ENCODE results near the gene TMEM129.

Gene TMEM129

GRCh38 chr4:1752284-1753041 is 31.3 kb upstream of the TMEM129 start:
- Histone ChIP-seq H3K4me1 (ENCODE audit: insufficient read depth, low read length) (peaks cover 13% of the 10 kb centered on the region), H3K36me3 (ENCODE audit: insufficient read depth, low read length) (no peaks in the 10 kb centered on the region), H3K9ac (ENCODE audit: low read depth, low read length) (no peak overlapping the region), H3K9me3 (ENCODE audit: control insufficient read depth, insufficient read depth, low read length) (no peaks in the 10 kb centered on the region)

GRCh38 chr4:1751919-1752283 is 30.8 kb upstream of the TMEM129 start:
- Histone ChIP-seq H3K4me1 (ENCODE audit: insufficient read depth, low read length) (peaks cover 13% of the 10 kb centered on the region), H3K9me3 (ENCODE audit: control insufficient read depth, insufficient read depth, low read length) (no peaks in the 10 kb centered on the region), H3K36me3 (ENCODE audit: insufficient read depth, low read length) (no peaks in the 10 kb centered on the region), H3K9ac (ENCODE audit: low read depth, low read length) (no peak overlapping the region)

GRCh38 chr4:1751155-1751918 is 30.2 kb upstream of the TMEM129 start:
- no peaks in the 10 kb centered on the region for H3K9me3 ChIP-seq (ENCODE audit: control insufficient read depth, insufficient read depth, low read length)
- H3K4me1 ChIP-seq (ENCODE audit: insufficient read depth, low read length) = peaks cover 13% of the 10 kb centered on the region
- H3K36me3 ChIP-seq (ENCODE audit: insufficient read depth, low read length) = no peaks in the 10 kb centered on the region
- H3K9ac ChIP-seq (ENCODE audit: low read depth, low read length) = no peak overlapping the region

GRCh38 chr4:1750381-1751154 is 29.4 kb upstream of the TMEM129 start:
- Histone ChIP-seq H3K4me1 (ENCODE audit: insufficient read depth, low read length) (peaks cover 13% of the 10 kb centered on the region), H3K9ac (ENCODE audit: low read depth, low read length) (no peak overlapping the region), H3K9me3 (ENCODE audit: control insufficient read depth, insufficient read depth, low read length) (no peaks in the 10 kb centered on the region), H3K36me3 (ENCODE audit: insufficient read depth, low read length) (no peaks in the 10 kb centered on the region)

GRCh38 chr4:1749826-1750225 is 28.7 kb upstream of the TMEM129 start:
- Histone ChIP-seq H3K36me3 (ENCODE audit: insufficient read depth, low read length) (no peaks in the 10 kb centered on the region; the same call in 1 of the 2 replicates), H3K4me1 (ENCODE audit: insufficient read depth, low read length) (peaks cover 13% of the 10 kb centered on the region), H3K9ac (ENCODE audit: low read depth, low read length) (no peak overlapping the region), H3K9me3 (ENCODE audit: control insufficient read depth, insufficient read depth, low read length) (no peaks in the 10 kb centered on the region)

- H3K9me3 ChIP-seq (ENCODE audit: control insufficient read depth, insufficient read depth, low read length) = no peaks in the 10 kb centered on the region
- H3K4me1 ChIP-seq (ENCODE audit: insufficient read depth, low read length) = peaks cover 13% of the 10 kb centered on the region
- no peaks in the 10 kb centered on the region; the same call in 1 of the 2 replicates for H3K36me3 ChIP-seq (ENCODE audit: insufficient read depth, low read length)
- no peak overlapping the region for H3K9ac ChIP-seq (ENCODE audit: low read depth, low read length)
Observed at GRCh38 chr4:1749370-1749769, 28.2 kb upstream of the TMEM129 start.

GRCh38 chr4:1748465-1748995 is 27.4 kb upstream of the TMEM129 start:
- peaks cover 13% of the 10 kb centered on the region for H3K4me1 ChIP-seq (ENCODE audit: insufficient read depth, low read length)
- H3K9me3 ChIP-seq (ENCODE audit: control insufficient read depth, insufficient read depth, low read length) = no peaks in the 10 kb centered on the region
- peaks cover 8% of the 10 kb centered on the region for H3K36me3 ChIP-seq (ENCODE audit: insufficient read depth, low read length)
- peak overlapping the region; percentile 13; the same call in 1 of the 2 replicates for H3K9ac ChIP-seq (ENCODE audit: low read depth, low read length)

- no peak overlapping the region for H3K9ac ChIP-seq (ENCODE audit: low read depth, low read length)
Observed at GRCh38 chr4:1747603-1747967, 26.5 kb upstream of the TMEM129 start.

GRCh38 chr4:1746919-1747602 is 25.9 kb upstream of the TMEM129 start:
- H3K36me3 ChIP-seq (ENCODE audit: insufficient read depth, low read length) = peaks cover 10% of the 10 kb centered on the region
- H3K9ac ChIP-seq (ENCODE audit: low read depth, low read length) = no peak overlapping the region
- no peaks in the 10 kb centered on the region for H3K9me3 ChIP-seq (ENCODE audit: control insufficient read depth, insufficient read depth, low read length)
- H3K4me1 ChIP-seq (ENCODE audit: insufficient read depth, low read length) = peaks cover 4% of the 10 kb centered on the region

More at GRCh38 chr4:1747603-1747967, 26.5 kb upstream of the TMEM129 start:
- H3K9me3 ChIP-seq (ENCODE audit: control insufficient read depth, insufficient read depth, low read length) = no peaks in the 10 kb centered on the region
- H3K4me1 ChIP-seq (ENCODE audit: insufficient read depth, low read length) = peaks cover 10% of the 10 kb centered on the region
- peaks cover 9% of the 10 kb centered on the region for H3K36me3 ChIP-seq (ENCODE audit: insufficient read depth, low read length)

- H3K9me3 ChIP-seq (ENCODE audit: control insufficient read depth, insufficient read depth, low read length) = no peaks in the 10 kb centered on the region
Observed at GRCh38 chr4:1746265-1746691, 25.2 kb upstream of the TMEM129 start.

GRCh38 chr4:1745697-1746096 is 24.6 kb upstream of the TMEM129 start:
- Histone ChIP-seq H3K9me3 (ENCODE audit: control insufficient read depth, insufficient read depth, low read length) (no peaks in the 10 kb centered on the region), H3K4me1 (ENCODE audit: insufficient read depth, low read length) (no peaks in the 10 kb centered on the region), H3K9ac (ENCODE audit: low read depth, low read length) (no peak overlapping the region), H3K36me3 (ENCODE audit: insufficient read depth, low read length) (peaks cover 20% of the 10 kb centered on the region)

More at GRCh38 chr4:1746265-1746691, 25.2 kb upstream of the TMEM129 start:
- H3K36me3 ChIP-seq (ENCODE audit: insufficient read depth, low read length) = peaks cover 18% of the 10 kb centered on the region
- H3K9ac ChIP-seq (ENCODE audit: low read depth, low read length) = no peak overlapping the region
- no peaks in the 10 kb centered on the region for H3K4me1 ChIP-seq (ENCODE audit: insufficient read depth, low read length)

- no peaks in the 10 kb centered on the region for H3K4me1 ChIP-seq (ENCODE audit: insufficient read depth, low read length)
- no peak overlapping the region for H3K9ac ChIP-seq (ENCODE audit: low read depth, low read length)
- H3K36me3 ChIP-seq (ENCODE audit: insufficient read depth, low read length) = peaks cover 25% of the 10 kb centered on the region
- no peaks in the 10 kb centered on the region for H3K9me3 ChIP-seq (ENCODE audit: control insufficient read depth, insufficient read depth, low read length)
Observed at GRCh38 chr4:1745165-1745564, 24.0 kb upstream of the TMEM129 start.

- H3K9ac ChIP-seq (ENCODE audit: low read depth, low read length) = no peak overlapping the region
- H3K36me3 ChIP-seq (ENCODE audit: insufficient read depth, low read length) = peaks cover 27% of the 10 kb centered on the region
- no peaks in the 10 kb centered on the region for H3K4me1 ChIP-seq (ENCODE audit: insufficient read depth, low read length)
- no peaks in the 10 kb centered on the region for H3K9me3 ChIP-seq (ENCODE audit: control insufficient read depth, insufficient read depth, low read length)
Observed at GRCh38 chr4:1744552-1744951, 23.4 kb upstream of the TMEM129 start.

GRCh38 chr4:1743975-1744374 is 22.9 kb upstream of the TMEM129 start:
- Histone ChIP-seq H3K36me3 (ENCODE audit: insufficient read depth, low read length) (peaks cover 28% of the 10 kb centered on the region), H3K9ac (ENCODE audit: low read depth, low read length) (no peak overlapping the region), H3K4me1 (ENCODE audit: insufficient read depth, low read length) (no peaks in the 10 kb centered on the region), H3K9me3 (ENCODE audit: control insufficient read depth, insufficient read depth, low read length) (no peaks in the 10 kb centered on the region)

Measured in ES-I3 (cell line).